Calu3 (cell line): ENCODE results near the gene GRIN3B. TPM values are rescaled to one million over a fixed set of nuclear protein-coding genes. Genes with fewer than 3 reads are reported as not detected.

Experiments used
- BruUV-seq: library from RNA; stranded (reverse); fragments of 400-500 nt; replicated peaks from 2 replicates; lab custom pipeline; 2021; lab: Mats Ljungman, UMichigan
- CTCF ChIA-PET: fragments of 300-600 bp; sonication (Branson Sonifier 250); formaldehyde crosslinking; loops from one replicate; lab custom pipeline; 2022; ENCODE audit warnings: antibody characterized with exemption; lab: Charles Lee
- DNase-seq: peaks from one replicate; pipeline ENCODE4 v3.0.0; 2022
- H3K27ac Mint-ChIP-seq: one replicate; pipeline ENCODE4 v1.8.0; 2022; ENCODE audit warnings: mixed read lengths; ENCODE audit not compliant: unreplicated experiment
- H3K27me3 Mint-ChIP-seq: one replicate; pipeline ENCODE4 v1.8.0; 2022; ENCODE audit warnings: mixed read lengths; ENCODE audit not compliant: unreplicated experiment
- H3K36me3 Mint-ChIP-seq: one replicate; pipeline ENCODE4 v1.8.0; 2022; ENCODE audit warnings: mild to moderate bottlenecking, moderate library complexity, mixed read lengths; ENCODE audit not compliant: insufficient read depth, unreplicated experiment
- H3K4me1 Mint-ChIP-seq: one replicate; pipeline ENCODE4 v1.8.0; 2022; ENCODE audit warnings: mild to moderate bottlenecking, low read depth, mixed read lengths; ENCODE audit not compliant: unreplicated experiment
- H3K4me3 Mint-ChIP-seq: one replicate; pipeline ENCODE4 v1.8.0; 2022; ENCODE audit warnings: mild to moderate bottlenecking, low read depth, moderate library complexity, mixed read lengths; ENCODE audit not compliant: unreplicated experiment
- H3K9me3 Mint-ChIP-seq: one replicate; pipeline ENCODE4 v1.8.0; 2022; ENCODE audit warnings: low read depth, mixed read lengths; ENCODE audit not compliant: unreplicated experiment
- CTCF ChIP-seq: fragments of 200-600 bp; IDR thresholded peaks from one replicate; pipeline ENCODE4 v1.8.0; 2022; ENCODE audit warnings: antibody characterized with exemption; ENCODE audit not compliant: unreplicated experiment
- intact Hi-C: fragments of 100-400 bp; cut with micrococcal nuclease; formaldehyde crosslinking; loops from one replicate; pipeline ENCODE4 v1.10.0; 2022; ENCODE audit not compliant: unreplicated experiment
- total RNA-seq: library from RNA; stranded (reverse); gene quantifications from 2 replicates; pipeline ENCODE4 v1.2.3, GENCODE V29; 2022

Gene GRIN3B
- total RNA-seq, 1 experiment from 2014 or later: not detected

GRCh38 chr19:971795-972194 is 28.4 kb upstream of the GRIN3B start:
- CTCF ChIA-PET: interaction anchor here (0.6 to 1.2 kb wide), 2 partner anchors 13 to 25 kb away, joined by 3 to 9 read pairs; partner anchors contain the start of gene WDR18
- H3K36me3 Mint-ChIP-seq: no peaks in the 10 kb centered on the region
- H3K9me3 Mint-ChIP-seq: no peaks in the 10 kb centered on the region
- H3K4me1 Mint-ChIP-seq: no peaks in the 10 kb centered on the region
- intact Hi-C loops: no loop called here
- H3K27me3 Mint-ChIP-seq: no peaks in the 10 kb centered on the region
- DNase-seq: no peak
- no peak overlapping the region for H3K27ac Mint-ChIP-seq
- no TSS peak for BruUV-seq
- H3K4me3 Mint-ChIP-seq: no peak overlapping the region
- no peak for TF ChIP-seq CTCF

- no peaks in the 10 kb centered on the region for H3K9me3 Mint-ChIP-seq
- no peak for DNase-seq
- no peak for TF ChIP-seq CTCF
- no peaks in the 10 kb centered on the region for H3K36me3 Mint-ChIP-seq
- no TSS peak for BruUV-seq
- H3K4me1 Mint-ChIP-seq: no peaks in the 10 kb centered on the region
- H3K4me3 Mint-ChIP-seq: no peak overlapping the region
- no peak overlapping the region for H3K27ac Mint-ChIP-seq
- H3K27me3 Mint-ChIP-seq: no peaks in the 10 kb centered on the region
- CTCF ChIA-PET: interaction anchor here (1.2 kb wide), 1 partner anchor 12 kb away, joined by 9 read pairs; the partner anchor contains the start of gene WDR18
- intact Hi-C loops: no loop called here
These were observed 27.9 kb upstream of the GRIN3B start for GRCh38 chr19:972281-972680.

GRCh38 chr19:973726-974563 is 26.3 kb upstream of the GRIN3B start:
- CTCF ChIA-PET: no interaction called here
- Mint-ChIP-seq H3K36me3 (no peaks in the 10 kb centered on the region), H3K27me3 (no peaks in the 10 kb centered on the region), H3K27ac (no peak overlapping the region), H3K4me3 (no peak overlapping the region), H3K4me1 (no peaks in the 10 kb centered on the region), H3K9me3 (no peaks in the 10 kb centered on the region)
- intact Hi-C loops: no loop called here
- BruUV-seq: no TSS peak
- no peak for DNase-seq
- no peak for TF ChIP-seq CTCF

GRCh38 chr19:974564-975257 is 25.5 kb upstream of the GRIN3B start:
- Mint-ChIP-seq H3K4me1 (no peaks in the 10 kb centered on the region), H3K27ac (no peak overlapping the region), H3K27me3 (no peaks in the 10 kb centered on the region), H3K9me3 (no peaks in the 10 kb centered on the region), H3K4me3 (no peak overlapping the region), H3K36me3 (no peaks in the 10 kb centered on the region)
- intact Hi-C loops: no loop called here
- CTCF ChIA-PET: no interaction called here
- TF ChIP-seq CTCF: no peak
- no peak for DNase-seq
- BruUV-seq: no TSS peak
